CD1c-positive myeloid dendritic cell (primary cell): ENCODE measurements around the gene PRIMA1.

Experiments
- DNase-seq: peaks from one replicate; pipeline ENCODE4 v3.0.0-alpha.2; 2016; ENCODE audit errors: extremely low spot score

The PRIMA1 gene

DNA sequence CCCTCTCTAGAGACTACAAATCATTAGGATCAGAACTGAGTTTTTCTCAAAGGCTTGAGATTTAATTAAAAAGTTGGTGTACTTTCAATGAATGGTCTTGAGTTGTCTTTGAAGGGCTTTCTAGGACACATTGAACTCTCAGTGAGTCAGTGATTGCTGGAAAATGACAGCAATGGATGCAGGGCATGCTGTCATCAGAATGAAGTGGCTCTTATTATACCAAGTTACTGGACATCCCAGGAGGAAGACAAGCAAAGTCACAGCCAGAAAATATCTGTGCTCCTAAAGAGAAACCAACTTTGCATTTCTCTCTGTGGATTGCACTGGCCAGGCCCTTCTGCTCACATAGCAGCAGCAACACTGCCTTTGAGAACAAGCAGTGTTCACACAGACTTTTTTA lies 112.6 kb downstream of the PRIMA1 start:
- DNase-seq: no peak

- DNase-seq: no peak
Observed at GRCh38 chr14:93674343-93674742, 113.9 kb downstream of the PRIMA1 start.

DNA sequence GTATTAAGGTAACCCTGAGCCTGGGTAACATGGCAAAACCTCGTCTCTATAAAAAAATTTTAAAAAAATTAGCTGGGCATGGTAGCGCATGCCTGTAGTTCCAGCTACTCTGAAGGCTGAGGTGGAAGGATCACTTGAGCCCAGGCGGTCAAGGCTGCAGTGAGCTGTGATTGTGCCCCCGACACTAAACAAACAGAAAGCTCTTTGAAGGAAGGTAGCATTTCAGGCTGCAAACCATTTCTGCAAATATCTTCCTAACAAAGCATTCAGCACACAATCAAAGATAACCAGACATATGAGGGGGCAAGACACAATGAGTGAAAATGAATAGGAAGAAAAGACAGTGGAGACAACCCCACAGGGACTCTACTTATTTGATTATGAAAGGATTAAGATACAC lies 118.7 kb downstream of the PRIMA1 start:
- DNase-seq: no peak
